Left kidney (tissue), 8 donors: ENCODE measurements around the gene RCHY1. TPM values are rescaled to one million over a fixed set of nuclear protein-coding genes. Genes with fewer than 3 reads are reported as not detected.
"Not testable (repeated sequence)": the region's sequence is repeated elsewhere in the genome, so short reads cannot be mapped to it uniquely, and the experiment has no call there.

Experiments used
- DNase-seq: peaks from one replicate; pipeline ENCODE4 v3.0.0-alpha.2; 2013
- long read RNA-seq, 8 donors: transcript quantifications; one replicate each; lab custom pipeline, GENCODE V29; 2026
- polyA plus RNA-seq: library from polyadenylated mRNA; unstranded; fragments of 120-200 nt; gene quantifications from one replicate; pipeline ENCODE4 v1.2.1, GENCODE V29; 2013; ENCODE audit not compliant: insufficient read length

Gene RCHY1
- 55.0 TPM for polyA plus RNA-seq
- long read RNA-seq, donor 1, full-length matches to known transcripts, result 13 of 13 reads
- long read RNA-seq, donor 1, partial matches to known transcripts, result 0 of 13 reads
- long read RNA-seq, donor 1, other reads (novel, unspliced or antisense), result 0 of 13 reads
- long read RNA-seq, donor 2, full-length matches to known transcripts, result 18 of 18 reads
- long read RNA-seq, donor 2, partial matches to known transcripts, result 0 of 18 reads
- long read RNA-seq, donor 2, other reads (novel, unspliced or antisense), result 0 of 18 reads
- long read RNA-seq, donor 3, full-length matches to known transcripts, result 9 of 9 reads
- long read RNA-seq, donor 3, partial matches to known transcripts, result 0 of 9 reads
- long read RNA-seq, donor 3, other reads (novel, unspliced or antisense), result 0 of 9 reads
- long read RNA-seq, donor 4, full-length matches to known transcripts, result 1 of 1 reads
- long read RNA-seq, donor 4, partial matches to known transcripts, result 0 of 1 reads
- long read RNA-seq, donor 4, other reads (novel, unspliced or antisense), result 0 of 1 reads
- long read RNA-seq, donor 5, full-length matches to known transcripts, result 19 of 19 reads
- long read RNA-seq, donor 5, partial matches to known transcripts, result 0 of 19 reads
- long read RNA-seq, donor 5, other reads (novel, unspliced or antisense), result 0 of 19 reads
- long read RNA-seq, donor 6, full-length matches to known transcripts, result 9 of 9 reads
- long read RNA-seq, donor 6, partial matches to known transcripts, result 0 of 9 reads
- long read RNA-seq, donor 6, other reads (novel, unspliced or antisense), result 0 of 9 reads
- long read RNA-seq, donor 7, full-length matches to known transcripts, result 23 of 48 reads
- long read RNA-seq, donor 7, partial matches to known transcripts, result 25 of 48 reads
- long read RNA-seq, donor 7, other reads (novel, unspliced or antisense), result 0 of 48 reads
- long read RNA-seq, donor 8, full-length matches to known transcripts, result 11 of 11 reads
- long read RNA-seq, donor 8, partial matches to known transcripts, result 0 of 11 reads
- long read RNA-seq, donor 8, other reads (novel, unspliced or antisense), result 0 of 11 reads

GRCh38 chr4:75514131-75514948 is at the start of gene RCHY1, which contains the start of gene THAP6:
RCHY1 (minus strand) TSS chr4:75514403; CDS start chr4:75514286, 117 bp downstream.
THAP6 (plus strand) TSS chr4:75514473; CDS start chr4:75515453, 980 bp downstream.
- DNase-seq, result peak; percentile 96

GRCh38 chr4:75561789-75562188 is 47.6 kb upstream of the RCHY1 start:
- DNase-seq, result no peak

- DNase-seq, result no peak
Observed at GRCh38 chr4:75557696-75558095, 43.5 kb upstream of the RCHY1 start.

GRCh38 chr4:75555294-75556164 is 41.3 kb upstream of the RCHY1 start, which contains the start of gene ODAPH:
ODAPH (plus strand) TSS chr4:75556066; CDS start chr4:75556083, 17 bp downstream.
- no peak for DNase-seq

- DNase-seq, result no peak
Observed at GRCh38 chr4:75552452-75552851, 38.2 kb upstream of the RCHY1 start.

GRCh38 chr4:75549019-75549418 is 34.8 kb upstream of the RCHY1 start:
- DNase-seq, result no peak

GRCh38 chr4:75547647-75548387 is 33.6 kb upstream of the RCHY1 start:
- DNase-seq, result peak; percentile 3

GRCh38 chr4:75545526-75545925 is 31.3 kb upstream of the RCHY1 start:
- no peak for DNase-seq

- DNase-seq, result no peak
Observed at GRCh38 chr4:75544870-75545269, 30.7 kb upstream of the RCHY1 start.

- not testable (repeated sequence) for DNase-seq
Observed at GRCh38 chr4:75544220-75544619, 30.0 kb upstream of the RCHY1 start.

- DNase-seq, result no peak
Observed at GRCh38 chr4:75542824-75543223, 28.6 kb upstream of the RCHY1 start.

- not testable (repeated sequence) for DNase-seq
Observed at GRCh38 chr4:75537308-75537707, 23.1 kb upstream of the RCHY1 start.

GRCh38 chr4:75533926-75534325 is 19.7 kb upstream of the RCHY1 start:
- not testable (repeated sequence) for DNase-seq

GRCh38 chr4:75533339-75533887 is 19.2 kb upstream of the RCHY1 start:
- DNase-seq, result not testable (repeated sequence)

GRCh38 chr4:75531536-75532143 is 17.4 kb upstream of the RCHY1 start:
- DNase-seq, result not testable (repeated sequence)

GRCh38 chr4:75530556-75531322 is 16.5 kb upstream of the RCHY1 start:
- no peak for DNase-seq

- DNase-seq, result no peak
Observed at GRCh38 chr4:75527482-75527881, 13.3 kb upstream of the RCHY1 start.

- no peak for DNase-seq
Observed at GRCh38 chr4:75525910-75526309, 11.7 kb upstream of the RCHY1 start.
